ENCODE data around the gene AQP3. TPM values are rescaled to one million over a fixed set of nuclear protein-coding genes. Genes with fewer than 3 reads are reported as not detected.
"Not testable (repeated sequence)": the region's sequence is repeated elsewhere in the genome, so short reads cannot be mapped to it uniquely, and the experiment has no call there.

The AQP3 gene
- total RNA-seq, 4 donors from 2014 or later, result 7.1 to 15.3 (median 12.4) TPM

- Histone ChIP-seq H3K9me3 (no peaks in the 10 kb centered on the region), H3K36me3 (no peaks in the 10 kb centered on the region), H3K27ac (no peak overlapping the region), H3K4me1 (no peaks in the 10 kb centered on the region), H3K27me3 (no peaks in the 10 kb centered on the region), H3K4me3 (no peak overlapping the region)
- intact Hi-C loops (cut with DNase I; ENCODE audit: low total_unique reads), result no loop called here
- 82 to 86% methylated on average over 2 to 7 of the region's 7 CpGs for WGBS, 2 donors (ENCODE audit: low coverage in 1 of 2)
- TF ChIP-seq CTCF (IDR thresholded peaks at IDR 0.05) (no peak), POLR2A (IDR thresholded peaks at IDR 0.05) (no peak), POLR2AphosphoS5 (IDR thresholded peaks at IDR 0.05) (no peak), EP300 (IDR thresholded peaks at IDR 0.05; ENCODE audit: low read depth) (no peak)
- in situ Hi-C loops (cut with MboI; ENCODE audit: low pct_ligation_motif_present in 1 of 4, low pct_unique_long_range_greater_than_20kb in 1 of 4, low sequenced_read_pairs in 3 of 4), result no loop called here
- no peak for DNase-seq
These were observed 20.5 kb downstream of the AQP3 start for GRCh38 chr9:33426843-33427293.

- intact Hi-C loops (cut with DNase I; ENCODE audit: low total_unique reads) (no loop called here), in situ Hi-C loops (cut with MboI; ENCODE audit: low pct_ligation_motif_present in 1 of 4, low pct_unique_long_range_greater_than_20kb in 1 of 4, low sequenced_read_pairs in 3 of 4) (no loop called here)
- Histone ChIP-seq H3K27me3 (no peaks in the 10 kb centered on the region), H3K4me3 (no peak overlapping the region), H3K36me3 (no peaks in the 10 kb centered on the region), H3K9me3 (no peaks in the 10 kb centered on the region), H3K4me1 (no peaks in the 10 kb centered on the region), H3K27ac (no peak overlapping the region)
- 38 to 70% methylated on average over 3 to 4 of the region's 4 CpGs for WGBS, 2 donors (ENCODE audit: low coverage in 1 of 2)
- no peak for DNase-seq
- TF ChIP-seq CTCF (IDR thresholded peaks at IDR 0.05) (no peak), POLR2A (IDR thresholded peaks at IDR 0.05) (no peak), POLR2AphosphoS5 (IDR thresholded peaks at IDR 0.05) (no peak), EP300 (IDR thresholded peaks at IDR 0.05; ENCODE audit: low read depth) (no peak)
These were observed 22.3 kb downstream of the AQP3 start for GRCh38 chr9:33425128-33425533.

GRCh38 chr9:33424492-33424891, 22.9 kb downstream of the AQP3 start:
- DNase-seq; in situ Hi-C loops (cut with MboI; ENCODE audit: low pct_ligation_motif_present in 1 of 4, low pct_unique_long_range_greater_than_20kb in 1 of 4, low sequenced_read_pairs in 3 of 4); intact Hi-C loops (cut with DNase I; ENCODE audit: low total_unique reads); H3K4me1 ChIP-seq; H3K27me3 ChIP-seq; H3K9me3 ChIP-seq; H3K36me3 ChIP-seq; H3K4me3 ChIP-seq; H3K27ac ChIP-seq: not testable (repeated sequence)
- WGBS, 2 donors (ENCODE audit: low coverage in 1 of 2), result 90 to 92% methylated on average over 2 to 6 of the region's 6 CpGs

- intact Hi-C loops (cut with DNase I; ENCODE audit: low total_unique reads); DNase-seq; H3K27ac ChIP-seq; H3K36me3 ChIP-seq; H3K27me3 ChIP-seq; H3K9me3 ChIP-seq; in situ Hi-C loops (cut with MboI; ENCODE audit: low pct_ligation_motif_present in 1 of 4, low pct_unique_long_range_greater_than_20kb in 1 of 4, low sequenced_read_pairs in 3 of 4); H3K4me3 ChIP-seq; H3K4me1 ChIP-seq: not testable (repeated sequence)
- 91% methylated on average over 3 of the region's 7 CpGs; no CpG with 5 or more reads in 1 of the 2 donors for WGBS, 2 donors (ENCODE audit: low coverage in 1 of 2)
These were observed 23.4 kb downstream of the AQP3 start for GRCh38 chr9:33424043-33424442.

- in situ Hi-C loops (cut with MboI; ENCODE audit: low pct_ligation_motif_present in 1 of 4, low pct_unique_long_range_greater_than_20kb in 1 of 4, low sequenced_read_pairs in 3 of 4) (loop anchor here in 1 of 4 donors (5.0 kb wide), 1 partner anchor 42 kb away; no protein-coding TSS in a partner anchor), intact Hi-C loops (cut with DNase I; ENCODE audit: low total_unique reads) (loop anchor here (5.0 kb wide), 1 partner anchor 43 kb away; no protein-coding TSS in a partner anchor)
- no peak overlapping the region for H3K27ac ChIP-seq
- no peak overlapping the region for H3K4me3 ChIP-seq
- no peaks in the 10 kb centered on the region for H3K36me3 ChIP-seq
- TF ChIP-seq EP300 (IDR thresholded peaks at IDR 0.05; ENCODE audit: low read depth) (no peak), POLR2AphosphoS5 (IDR thresholded peaks at IDR 0.05) (no peak), POLR2A (IDR thresholded peaks at IDR 0.05) (no peak), CTCF (IDR thresholded peaks at IDR 0.05) (no peak)
- no peaks in the 10 kb centered on the region for H3K27me3 ChIP-seq
- DNase-seq, result no peak
- 77 to 87% methylated on average over 9 to 10 of the region's 10 CpGs for WGBS, 2 donors (ENCODE audit: low coverage in 1 of 2)
- peaks cover 7 to 30% (median 17%) of the 10 kb centered on the region in 4 donors for H3K4me1 ChIP-seq
- H3K9me3 ChIP-seq, result no peaks in the 10 kb centered on the region
These were observed 27.6 kb downstream of the AQP3 start for GRCh38 chr9:33419708-33420303.
